ENCODE data around the gene MTM1. TPM values are rescaled to one million over a fixed set of nuclear protein-coding genes. Genes with fewer than 3 reads are reported as not detected.

The MTM1 gene
- total and polyA plus RNA-seq, 9 of the 15 experiments (the other 6 are each of a cell fraction or from before 2014, with no cell fraction given) = 5.6 to 13.3 (median 9.5) TPM

DNA sequence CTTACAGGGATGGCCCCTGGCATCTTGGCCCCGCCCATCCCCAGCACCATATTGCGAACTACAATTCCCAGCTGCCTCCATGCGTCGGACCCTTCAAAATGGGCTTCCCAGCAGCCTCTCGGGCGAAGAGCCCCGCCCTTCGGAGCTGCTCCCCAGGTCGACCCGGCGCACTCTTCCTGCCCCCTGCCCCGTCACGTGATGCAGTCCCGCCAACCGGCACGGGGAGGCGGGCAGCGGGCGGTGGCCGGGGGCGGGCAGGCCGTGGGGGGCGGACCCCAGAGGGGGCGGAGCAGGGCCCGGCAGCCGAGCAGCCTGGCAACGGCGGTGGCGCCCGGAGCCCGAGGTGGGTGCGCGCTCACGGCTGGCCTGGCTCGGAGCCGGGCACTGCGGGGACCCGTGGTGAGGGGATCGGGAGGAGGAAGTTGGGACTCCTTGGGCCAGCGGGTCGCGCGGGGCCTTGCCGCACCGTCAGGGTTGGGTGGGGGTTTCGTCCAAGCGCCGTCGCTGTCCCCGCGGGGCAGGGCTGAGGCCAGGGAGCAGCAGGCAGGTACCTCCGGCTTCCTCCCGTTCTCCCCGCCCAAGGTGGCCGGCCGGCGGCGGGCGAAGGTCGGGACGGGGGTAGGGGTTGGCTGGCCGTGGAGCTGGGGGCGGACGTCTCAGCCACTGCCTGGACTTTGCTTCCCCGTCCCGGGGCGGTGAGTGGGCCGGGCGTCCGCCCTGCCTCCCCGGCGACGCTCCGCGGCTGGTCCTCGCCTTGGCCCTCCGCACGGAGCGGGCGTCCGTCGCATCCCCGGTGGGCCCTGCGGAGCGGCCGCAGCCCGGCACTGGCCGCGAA, at the start of gene MTM1 (continued):
- TF ChIP-seq, protein P1, sequence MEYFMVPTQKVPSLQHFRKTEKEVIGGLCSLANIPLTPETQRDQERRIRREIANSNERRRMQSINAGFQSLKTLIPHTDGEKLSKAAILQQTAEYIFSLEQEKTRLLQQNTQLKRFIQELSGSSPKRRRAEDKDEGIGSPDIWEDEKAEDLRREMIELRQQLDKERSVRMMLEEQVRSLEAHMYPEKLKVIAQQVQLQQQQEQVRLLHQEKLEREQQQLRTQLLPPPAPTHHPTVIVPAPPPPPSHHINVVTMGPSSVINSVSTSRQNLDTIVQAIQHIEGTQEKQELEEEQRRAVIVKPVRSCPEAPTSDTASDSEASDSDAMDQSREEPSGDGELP (CRISPR knock-in tag; IDR thresholded peaks at IDR 0.05; ENCODE audit: borderline replicate concordance) = peak; percentile 68
- TF ChIP-seq, protein P2, sequence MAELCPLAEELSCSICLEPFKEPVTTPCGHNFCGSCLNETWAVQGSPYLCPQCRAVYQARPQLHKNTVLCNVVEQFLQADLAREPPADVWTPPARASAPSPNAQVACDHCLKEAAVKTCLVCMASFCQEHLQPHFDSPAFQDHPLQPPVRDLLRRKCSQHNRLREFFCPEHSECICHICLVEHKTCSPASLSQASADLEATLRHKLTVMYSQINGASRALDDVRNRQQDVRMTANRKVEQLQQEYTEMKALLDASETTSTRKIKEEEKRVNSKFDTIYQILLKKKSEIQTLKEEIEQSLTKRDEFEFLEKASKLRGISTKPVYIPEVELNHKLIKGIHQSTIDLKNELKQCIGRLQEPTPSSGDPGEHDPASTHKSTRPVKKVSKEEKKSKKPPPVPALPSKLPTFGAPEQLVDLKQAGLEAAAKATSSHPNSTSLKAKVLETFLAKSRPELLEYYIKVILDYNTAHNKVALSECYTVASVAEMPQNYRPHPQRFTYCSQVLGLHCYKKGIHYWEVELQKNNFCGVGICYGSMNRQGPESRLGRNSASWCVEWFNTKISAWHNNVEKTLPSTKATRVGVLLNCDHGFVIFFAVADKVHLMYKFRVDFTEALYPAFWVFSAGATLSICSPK (IDR thresholded peaks at IDR 0.05; ENCODE audit: borderline replicate concordance) = no peak
- TF ChIP-seq SIX5 (IDR thresholded peaks at IDR 0.05; ENCODE audit: borderline replicate concordance in 1 of 2, insufficient read depth in 1 of 2, low read depth in 1 of 2, low read length in 2 of 2) (peak; percentile 75 to 79), SETDB1 (IDR thresholded peaks at IDR 0.05; ENCODE audit: low read length) (no peak), CREM (IDR thresholded peaks at IDR 0.05; ENCODE audit: low read depth) (peak; percentile 91), GABPA (tag; conservative IDR thresholded peaks at IDR 0.05; ENCODE audit: low read depth) (peak; percentile 81), PRPF4 (IDR thresholded peaks at IDR 0.05; ENCODE audit: insufficient read depth, low read depth, low read length, poor library complexity, severe bottlenecking) (no peak), TOE1 (IDR thresholded peaks at IDR 0.05; ENCODE audit: borderline replicate concordance) (peak; percentile 97), TOE1 (CRISPR knock-in tag; IDR thresholded peaks at IDR 0.05; ENCODE audit: borderline replicate concordance, low read depth) (no peak), NCOA2 (IDR thresholded peaks at IDR 0.05; ENCODE audit: partially characterized antibody in 2 of 2) (no peak), TBP (optimal IDR thresholded peaks at IDR 0.05; ENCODE audit: low read depth, low read length) (peak; percentile 7), ARID2 (IDR thresholded peaks at IDR 0.05) (no peak), POLR3G (IDR thresholded peaks at IDR 0.05; ENCODE audit: extremely low read depth, insufficient read length, insufficient replicate concordance) (no peak), HNRNPLL (IDR thresholded peaks at IDR 0.05; ENCODE audit: low read depth, low read length, poor library complexity, severe bottlenecking) (peak; percentile 54)
- TF ChIP-seq, protein P3, sequence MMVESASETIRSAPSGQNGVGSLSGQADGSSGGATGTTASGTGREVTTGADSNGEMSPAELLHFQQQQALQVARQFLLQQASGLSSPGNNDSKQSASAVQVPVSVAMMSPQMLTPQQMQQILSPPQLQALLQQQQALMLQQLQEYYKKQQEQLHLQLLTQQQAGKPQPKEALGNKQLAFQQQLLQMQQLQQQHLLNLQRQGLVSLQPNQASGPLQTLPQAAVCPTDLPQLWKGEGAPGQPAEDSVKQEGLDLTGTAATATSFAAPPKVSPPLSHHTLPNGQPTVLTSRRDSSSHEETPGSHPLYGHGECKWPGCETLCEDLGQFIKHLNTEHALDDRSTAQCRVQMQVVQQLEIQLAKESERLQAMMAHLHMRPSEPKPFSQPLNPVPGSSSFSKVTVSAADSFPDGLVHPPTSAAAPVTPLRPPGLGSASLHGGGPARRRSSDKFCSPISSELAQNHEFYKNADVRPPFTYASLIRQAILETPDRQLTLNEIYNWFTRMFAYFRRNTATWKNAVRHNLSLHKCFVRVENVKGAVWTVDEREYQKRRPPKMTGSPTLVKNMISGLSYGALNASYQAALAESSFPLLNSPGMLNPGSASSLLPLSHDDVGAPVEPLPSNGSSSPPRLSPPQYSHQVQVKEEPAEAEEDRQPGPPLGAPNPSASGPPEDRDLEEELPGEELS (CRISPR knock-in tag; IDR thresholded peaks at IDR 0.05; ENCODE audit: borderline replicate concordance) = no peak
